Measurements from ENCODE around the gene VASH1.

DNA sequence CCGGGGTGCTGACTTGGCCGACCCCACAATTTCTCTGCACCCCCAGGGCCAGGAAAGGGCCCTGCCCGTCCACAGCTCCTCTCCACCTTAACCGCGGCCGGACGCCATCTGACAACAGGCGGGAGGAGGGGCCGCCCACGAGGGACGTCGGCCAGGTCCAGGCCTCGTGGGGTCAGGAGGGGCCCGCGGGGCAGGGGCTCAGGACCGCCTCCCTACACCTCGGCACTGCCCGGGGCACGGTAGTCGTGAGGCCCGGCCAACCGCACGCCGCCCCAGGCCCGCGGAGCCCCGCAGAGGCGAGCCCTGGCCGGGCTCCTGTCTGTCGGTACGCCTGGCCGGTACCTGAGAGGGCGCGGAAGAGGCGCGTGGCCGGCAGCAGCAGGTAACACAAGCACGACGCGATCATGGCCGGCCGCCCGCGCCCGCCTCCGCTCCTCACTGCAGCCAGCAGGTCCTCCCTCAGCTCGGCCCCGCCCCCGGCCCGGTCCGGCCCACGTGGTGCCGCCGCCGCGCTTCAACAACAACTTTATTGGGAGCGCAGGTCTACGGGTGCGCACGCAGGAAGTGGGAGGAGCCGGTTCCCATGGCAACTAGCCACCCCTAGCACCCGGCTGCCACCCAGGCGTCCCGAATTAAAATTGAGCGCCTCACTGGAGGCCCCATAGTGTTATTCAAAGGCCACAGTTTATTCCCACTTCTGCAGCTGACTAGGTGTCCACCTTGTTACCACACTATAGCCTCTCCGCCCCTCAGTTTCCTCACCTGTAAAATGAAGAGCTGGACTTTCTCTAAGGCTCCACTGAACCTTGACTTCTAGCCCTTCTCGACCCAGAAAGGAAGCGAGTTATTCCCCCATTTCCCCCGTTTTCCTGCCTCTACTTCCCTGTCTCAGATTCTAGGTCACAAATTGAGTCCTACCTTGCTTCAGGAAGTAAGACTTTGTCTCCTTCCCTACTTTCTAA lies 51.4 kb downstream of the VASH1 start, which contains the start of gene ANGEL1:
- TF ChIP-seq, protein P1, sequence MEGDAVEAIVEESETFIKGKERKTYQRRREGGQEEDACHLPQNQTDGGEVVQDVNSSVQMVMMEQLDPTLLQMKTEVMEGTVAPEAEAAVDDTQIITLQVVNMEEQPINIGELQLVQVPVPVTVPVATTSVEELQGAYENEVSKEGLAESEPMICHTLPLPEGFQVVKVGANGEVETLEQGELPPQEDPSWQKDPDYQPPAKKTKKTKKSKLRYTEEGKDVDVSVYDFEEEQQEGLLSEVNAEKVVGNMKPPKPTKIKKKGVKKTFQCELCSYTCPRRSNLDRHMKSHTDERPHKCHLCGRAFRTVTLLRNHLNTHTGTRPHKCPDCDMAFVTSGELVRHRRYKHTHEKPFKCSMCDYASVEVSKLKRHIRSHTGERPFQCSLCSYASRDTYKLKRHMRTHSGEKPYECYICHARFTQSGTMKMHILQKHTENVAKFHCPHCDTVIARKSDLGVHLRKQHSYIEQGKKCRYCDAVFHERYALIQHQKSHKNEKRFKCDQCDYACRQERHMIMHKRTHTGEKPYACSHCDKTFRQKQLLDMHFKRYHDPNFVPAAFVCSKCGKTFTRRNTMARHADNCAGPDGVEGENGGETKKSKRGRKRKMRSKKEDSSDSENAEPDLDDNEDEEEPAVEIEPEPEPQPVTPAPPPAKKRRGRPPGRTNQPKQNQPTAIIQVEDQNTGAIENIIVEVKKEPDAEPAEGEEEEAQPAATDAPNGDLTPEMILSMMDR (conservative IDR thresholded peaks at IDR 0.05): no peak
- TF ChIP-seq EZH2 (IDR thresholded peaks at IDR 0.05; ENCODE audit: low read depth): no peak
